Vagina (tissue), 2 donors: ENCODE measurements around the gene ELP4.

Experiments
- POLR2A ChIP-seq, 2 donors: fragments of 450-650 bp; IDR thresholded peaks; one replicate each; pipeline ENCODE4 v1.6.1; 2017; ENCODE audit warnings: antibody characterized with exemption in 2 of 2, mild to moderate bottlenecking in 2 of 2, moderate library complexity in 2 of 2
- POLR2AphosphoS5 ChIP-seq, 2 donors: sonication (generic); formaldehyde crosslinking; IDR thresholded peaks; one replicate each; pipeline ENCODE4 v1.9.0; 2017; ENCODE audit warnings: antibody characterized with exemption in 2 of 2, mild to moderate bottlenecking in 2 of 2, low read depth in 1 of 2; ENCODE audit not compliant: insufficient read depth in 1 of 2
- TF ChIP-seq, protein P1 (sequence below), 3 experiments: fragments of 450-650 bp in 2 of 3; fragments of 200-600 bp in 1 of 3; sonication (generic) in 1 of 3; IDR thresholded peaks; one replicate each; pipeline ENCODE4 v1.5.1; 2017 to 2019; ENCODE audit warnings: antibody characterized with exemption in 3 of 3, mild to moderate bottlenecking in 2 of 3, moderate library complexity in 2 of 3

DNA sequence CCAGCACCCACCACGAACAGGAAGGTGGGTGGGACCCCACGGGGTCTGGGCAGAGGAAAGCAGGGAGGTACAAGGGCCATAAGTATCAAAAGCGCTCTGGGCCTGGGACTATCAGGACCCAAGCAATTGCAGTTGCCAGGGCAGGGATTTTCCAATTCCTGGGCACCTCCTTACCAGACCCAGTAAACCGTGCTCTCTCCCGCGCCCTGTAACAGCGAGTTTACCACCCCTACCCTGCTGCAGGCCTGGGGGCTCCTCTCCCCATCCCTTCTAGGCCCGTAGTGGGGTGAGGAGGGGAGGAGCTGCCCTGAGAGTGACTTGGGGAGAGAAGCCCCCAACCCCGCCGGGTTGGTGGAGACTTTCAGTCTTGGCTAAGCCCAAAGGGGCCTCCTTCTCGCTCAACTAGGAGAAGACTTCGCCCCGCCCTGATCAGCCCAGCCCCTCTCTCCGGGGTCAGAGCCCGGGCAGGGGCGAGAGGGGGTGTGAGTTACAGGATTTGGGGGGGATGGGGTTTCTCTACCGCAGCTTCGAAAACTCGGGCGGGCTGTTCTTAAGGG is 296.1 kb downstream of the ELP4 start:
- TF ChIP-seq POLR2A (IDR thresholded peaks at IDR 0.05) (no peak), POLR2AphosphoS5 (IDR thresholded peaks at IDR 0.05; ENCODE audit: insufficient read depth in 1 of 2, low read depth in 1 of 2) (no peak)
- TF ChIP-seq, protein P1, sequence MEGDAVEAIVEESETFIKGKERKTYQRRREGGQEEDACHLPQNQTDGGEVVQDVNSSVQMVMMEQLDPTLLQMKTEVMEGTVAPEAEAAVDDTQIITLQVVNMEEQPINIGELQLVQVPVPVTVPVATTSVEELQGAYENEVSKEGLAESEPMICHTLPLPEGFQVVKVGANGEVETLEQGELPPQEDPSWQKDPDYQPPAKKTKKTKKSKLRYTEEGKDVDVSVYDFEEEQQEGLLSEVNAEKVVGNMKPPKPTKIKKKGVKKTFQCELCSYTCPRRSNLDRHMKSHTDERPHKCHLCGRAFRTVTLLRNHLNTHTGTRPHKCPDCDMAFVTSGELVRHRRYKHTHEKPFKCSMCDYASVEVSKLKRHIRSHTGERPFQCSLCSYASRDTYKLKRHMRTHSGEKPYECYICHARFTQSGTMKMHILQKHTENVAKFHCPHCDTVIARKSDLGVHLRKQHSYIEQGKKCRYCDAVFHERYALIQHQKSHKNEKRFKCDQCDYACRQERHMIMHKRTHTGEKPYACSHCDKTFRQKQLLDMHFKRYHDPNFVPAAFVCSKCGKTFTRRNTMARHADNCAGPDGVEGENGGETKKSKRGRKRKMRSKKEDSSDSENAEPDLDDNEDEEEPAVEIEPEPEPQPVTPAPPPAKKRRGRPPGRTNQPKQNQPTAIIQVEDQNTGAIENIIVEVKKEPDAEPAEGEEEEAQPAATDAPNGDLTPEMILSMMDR (IDR thresholded peaks at IDR 0.05), result no peak
